Neuron (in vitro differentiated cells): ENCODE measurements around the gene NFX1.
"Not testable (repeated sequence)": the region's sequence is repeated elsewhere in the genome, so short reads cannot be mapped to it uniquely, and the experiment has no call there.

Experiments used
- H2AFZ ChIP-seq: one replicate; pipeline ENCODE4 v1.6.1; 2013; ENCODE audit warnings: low read depth, mild to moderate bottlenecking, inconsistent platforms, low read length, moderate library complexity
- H3K27me3 ChIP-seq: one replicate; pipeline ENCODE4 v1.6.1; 2013; ENCODE audit warnings: low read length; ENCODE audit not compliant: insufficient read depth
- H3K36me3 ChIP-seq: one replicate; pipeline ENCODE4 v1.6.1; 2013; ENCODE audit warnings: low read length; ENCODE audit not compliant: insufficient read depth
- H3K4me1 ChIP-seq: one replicate; pipeline ENCODE4 v1.6.1; 2013; ENCODE audit warnings: low read length; ENCODE audit not compliant: insufficient read depth
- H3K4me3 ChIP-seq: 2 replicates; pipeline ENCODE4 v1.5.1; 2013; ENCODE audit warnings: mild to moderate bottlenecking, low read length, moderate library complexity
- H3K9me3 ChIP-seq: one replicate; pipeline ENCODE4 v1.6.1; 2013; ENCODE audit warnings: low read length

NFX1 gene

DNA sequence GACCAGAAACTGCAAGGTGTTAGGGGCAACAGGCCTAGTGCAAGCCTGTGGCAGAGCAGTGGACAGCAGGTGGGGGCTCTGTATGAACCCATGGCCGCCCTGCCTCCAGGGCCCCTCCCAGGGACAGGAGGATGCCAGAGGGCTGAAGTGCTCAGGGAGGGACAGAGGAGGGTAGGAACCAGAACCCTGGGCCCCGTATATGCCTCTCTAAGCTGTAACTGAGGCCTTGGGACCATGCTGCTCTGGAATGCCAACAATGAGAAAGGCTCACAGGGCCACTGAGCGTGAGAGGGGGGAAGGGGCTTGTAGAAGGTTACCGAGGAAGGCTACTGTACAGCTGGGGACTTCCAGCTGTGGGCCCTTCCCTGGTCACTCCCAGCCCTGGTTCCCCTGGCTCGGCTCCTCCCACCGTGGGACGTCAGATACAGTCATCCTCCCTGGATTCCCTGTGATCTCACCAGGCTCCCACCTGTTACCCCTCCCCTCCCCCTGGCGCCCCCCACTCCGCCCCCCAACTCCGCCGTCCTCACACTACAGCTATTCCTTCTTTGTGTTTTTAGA lies 91.0 kb downstream of the NFX1 start:
- H3K9me3 ChIP-seq = no peaks in the 10 kb centered on the region
- H2AFZ ChIP-seq = peak overlapping the region; percentile 14
- no peaks in the 10 kb centered on the region for H3K27me3 ChIP-seq
- H3K4me3 ChIP-seq = no peak overlapping the region
- no peaks in the 10 kb centered on the region for H3K36me3 ChIP-seq
- peaks cover 7% of the 10 kb centered on the region for H3K4me1 ChIP-seq

DNA sequence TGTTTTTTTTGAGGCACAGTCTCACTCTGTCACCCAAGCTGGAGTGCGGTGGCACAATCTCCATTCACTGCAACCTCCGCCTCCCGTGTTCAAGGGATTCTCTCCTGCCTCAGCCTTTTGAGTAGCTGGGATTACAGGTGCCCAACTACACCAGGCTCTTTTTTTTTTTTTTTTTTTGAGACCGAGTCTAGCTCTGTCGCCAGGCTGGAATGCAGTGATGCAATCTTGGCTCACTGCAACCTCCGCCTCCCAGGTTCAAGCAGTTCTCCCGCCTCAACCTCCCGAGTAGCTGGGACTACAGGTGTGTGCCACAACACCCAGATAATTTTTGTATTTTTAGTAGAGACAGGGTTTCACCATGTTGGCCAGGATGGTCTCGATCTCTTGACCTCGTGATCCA lies 92.1 kb downstream of the NFX1 start:
- not testable (repeated sequence) for H3K36me3 ChIP-seq, H3K27me3 ChIP-seq, H2AFZ ChIP-seq, H3K4me1 ChIP-seq, H3K9me3 ChIP-seq, H3K4me3 ChIP-seq

DNA sequence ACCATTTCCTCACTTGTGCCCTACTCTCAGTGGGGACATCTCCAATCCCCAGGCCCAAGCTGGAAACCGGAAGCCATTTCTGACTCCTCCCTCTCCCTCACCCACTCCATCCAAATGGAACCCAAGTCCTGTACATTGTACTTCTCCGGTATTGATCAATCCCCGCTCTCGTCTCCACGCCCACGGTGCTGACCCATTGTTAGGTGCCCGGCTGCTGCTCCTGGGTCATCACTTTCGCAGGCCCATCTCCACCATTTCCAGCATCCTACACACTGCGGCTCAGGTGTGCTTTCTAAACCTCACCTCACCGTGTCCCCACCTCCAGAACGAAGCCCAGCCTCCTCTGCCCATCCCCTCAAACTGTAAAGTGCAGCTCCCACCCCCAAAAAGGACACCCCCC lies 93.1 kb downstream of the NFX1 start:
- H2AFZ ChIP-seq, H3K4me3 ChIP-seq, H3K27me3 ChIP-seq, H3K36me3 ChIP-seq, H3K9me3 ChIP-seq, H3K4me1 ChIP-seq: not testable (repeated sequence)

DNA sequence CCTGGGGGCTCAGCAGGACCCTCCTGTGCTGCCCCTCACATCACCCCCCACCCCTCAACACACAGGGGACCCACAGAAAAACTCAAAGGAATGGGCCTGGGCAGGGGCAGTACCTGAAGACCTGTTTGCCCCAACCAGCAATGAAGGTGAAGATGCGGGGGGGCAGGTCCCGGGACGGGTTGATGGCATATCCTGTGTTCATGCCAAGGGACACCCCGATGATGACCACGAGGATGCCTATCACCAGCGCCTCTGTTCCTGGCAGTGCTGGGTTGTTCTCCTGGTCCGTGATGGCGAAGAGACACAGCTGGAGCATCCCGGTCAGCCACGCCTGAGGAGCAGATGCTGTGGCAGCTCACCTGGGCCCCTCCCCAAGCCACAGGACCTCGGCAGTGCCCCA lies 95.2 kb downstream of the NFX1 start:
- not testable (repeated sequence) for H3K4me3 ChIP-seq, H3K4me1 ChIP-seq, H2AFZ ChIP-seq, H3K27me3 ChIP-seq, H3K9me3 ChIP-seq, H3K36me3 ChIP-seq

DNA sequence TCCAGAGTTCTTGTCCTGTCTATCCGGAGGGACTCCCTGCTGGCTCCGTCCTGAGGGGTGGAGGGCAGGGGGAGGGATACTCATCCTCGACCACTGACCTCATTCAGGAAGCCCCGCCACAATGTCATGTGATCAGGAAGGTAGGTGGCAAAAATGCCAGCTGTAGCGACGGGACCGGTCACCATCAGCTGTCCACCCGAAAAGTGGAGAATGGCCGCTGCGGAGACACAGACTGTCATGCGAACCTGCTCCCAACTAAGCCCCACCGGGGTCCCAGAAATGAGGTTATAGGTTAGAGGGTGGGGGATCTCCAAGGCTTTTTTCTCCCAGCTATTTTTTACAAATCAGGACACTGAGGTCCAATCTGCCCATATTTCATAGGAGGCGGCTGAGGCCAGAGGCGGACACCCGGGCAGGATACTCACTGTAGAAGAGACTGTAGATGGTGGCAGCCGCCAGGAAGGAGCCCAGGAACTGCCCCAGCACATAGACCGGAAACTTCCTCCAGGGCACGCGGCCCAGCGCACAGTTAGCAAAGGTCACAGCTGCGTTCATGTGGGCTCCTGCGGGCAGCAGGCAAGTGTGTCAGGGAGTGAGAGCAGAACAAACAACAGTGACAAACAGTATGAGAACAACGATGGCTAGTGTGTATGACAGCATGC lies 95.8 kb downstream of the NFX1 start:
- H3K27me3 ChIP-seq, H3K4me1 ChIP-seq, H3K36me3 ChIP-seq, H3K4me3 ChIP-seq, H2AFZ ChIP-seq, H3K9me3 ChIP-seq: not testable (repeated sequence)

DNA sequence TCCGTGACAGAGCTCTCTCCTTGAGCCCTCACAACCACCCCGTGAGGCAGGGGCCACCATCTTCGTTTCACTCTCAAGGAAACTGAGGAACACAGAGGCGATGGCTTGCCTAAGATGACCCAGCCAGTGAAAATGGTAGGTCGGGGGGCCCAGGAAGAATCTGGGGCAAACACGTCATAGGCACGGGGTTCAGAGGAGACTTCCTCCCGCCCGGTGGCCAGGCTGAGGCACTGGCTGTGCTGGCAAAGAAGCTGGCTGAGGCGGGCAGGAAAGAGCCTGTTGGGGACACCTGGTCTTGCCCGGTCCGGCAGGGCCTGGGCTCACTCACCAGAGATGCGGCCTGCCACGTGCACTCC lies 96.3 kb downstream of the NFX1 start:
- H2AFZ ChIP-seq, H3K9me3 ChIP-seq, H3K4me1 ChIP-seq, H3K4me3 ChIP-seq, H3K36me3 ChIP-seq, H3K27me3 ChIP-seq: not testable (repeated sequence)

DNA sequence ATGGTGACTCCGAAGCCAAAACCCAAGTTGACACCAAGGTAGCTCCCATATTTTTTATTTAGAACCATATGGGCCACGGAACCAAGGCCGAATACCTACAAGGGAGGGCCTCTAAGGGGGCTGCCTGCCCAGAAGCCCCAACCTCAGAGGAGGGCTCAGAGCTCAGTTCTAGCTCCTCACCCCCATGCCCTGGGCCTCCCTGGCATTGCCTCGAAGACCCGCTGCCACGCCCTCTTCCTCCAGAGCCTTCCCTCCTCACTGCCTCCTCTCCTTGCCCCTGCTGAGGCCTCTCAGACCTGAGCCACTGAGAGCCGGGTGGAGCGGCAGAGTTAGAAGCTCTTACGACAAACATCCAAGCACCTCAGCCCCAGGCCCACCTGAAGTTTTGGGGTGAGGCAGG lies 96.7 kb downstream of the NFX1 start:
- not testable (repeated sequence) for H3K4me1 ChIP-seq, H3K27me3 ChIP-seq, H3K4me3 ChIP-seq, H3K36me3 ChIP-seq, H3K9me3 ChIP-seq, H2AFZ ChIP-seq

DNA sequence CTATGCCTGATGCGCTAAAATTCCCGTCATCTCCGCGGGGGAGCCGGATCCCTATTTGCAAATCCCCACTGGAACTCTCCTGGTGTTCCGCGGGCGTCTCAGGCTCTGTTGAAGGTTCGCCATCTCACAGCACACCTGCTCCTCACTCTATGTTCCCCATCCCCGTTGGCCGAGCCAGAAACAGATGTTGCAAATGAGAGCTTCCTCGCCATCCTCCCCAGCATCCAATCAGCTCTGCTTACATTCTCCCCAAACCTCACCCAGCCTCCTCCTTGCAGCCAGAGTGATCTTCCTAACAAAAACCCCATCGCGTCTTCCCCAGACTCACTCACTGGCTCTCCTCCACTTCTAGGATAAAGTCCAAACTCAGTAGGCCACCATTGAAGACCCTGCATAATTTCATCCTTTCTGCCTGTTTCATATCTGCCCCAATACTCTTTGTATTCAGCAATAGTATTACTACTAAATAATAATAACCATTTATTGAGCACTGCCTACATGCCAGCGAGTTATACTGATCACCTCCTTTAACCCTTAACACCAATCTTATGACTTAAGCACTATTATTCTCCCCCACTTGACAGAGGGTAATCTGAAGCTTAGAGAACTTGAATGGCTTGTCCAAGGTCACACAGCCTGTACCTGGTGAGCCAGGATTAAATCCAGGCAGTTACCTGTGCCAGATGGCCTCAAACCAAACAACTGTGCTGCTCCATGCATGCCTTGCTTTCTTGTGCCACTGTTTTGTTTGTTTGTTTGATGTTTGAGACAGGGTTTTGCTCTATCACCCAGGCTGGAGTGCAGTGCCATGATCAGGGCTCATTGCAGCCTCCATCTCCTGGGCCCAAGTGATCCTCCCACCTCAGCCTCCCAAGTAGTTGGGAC lies 98.0 kb downstream of the NFX1 start:
- Histone ChIP-seq H3K36me3 (no peaks in the 10 kb centered on the region), H3K27me3 (no peaks in the 10 kb centered on the region), H3K4me3 (no peak overlapping the region), H2AFZ (no peak overlapping the region), H3K9me3 (no peaks in the 10 kb centered on the region), H3K4me1 (peaks cover 11% of the 10 kb centered on the region)

DNA sequence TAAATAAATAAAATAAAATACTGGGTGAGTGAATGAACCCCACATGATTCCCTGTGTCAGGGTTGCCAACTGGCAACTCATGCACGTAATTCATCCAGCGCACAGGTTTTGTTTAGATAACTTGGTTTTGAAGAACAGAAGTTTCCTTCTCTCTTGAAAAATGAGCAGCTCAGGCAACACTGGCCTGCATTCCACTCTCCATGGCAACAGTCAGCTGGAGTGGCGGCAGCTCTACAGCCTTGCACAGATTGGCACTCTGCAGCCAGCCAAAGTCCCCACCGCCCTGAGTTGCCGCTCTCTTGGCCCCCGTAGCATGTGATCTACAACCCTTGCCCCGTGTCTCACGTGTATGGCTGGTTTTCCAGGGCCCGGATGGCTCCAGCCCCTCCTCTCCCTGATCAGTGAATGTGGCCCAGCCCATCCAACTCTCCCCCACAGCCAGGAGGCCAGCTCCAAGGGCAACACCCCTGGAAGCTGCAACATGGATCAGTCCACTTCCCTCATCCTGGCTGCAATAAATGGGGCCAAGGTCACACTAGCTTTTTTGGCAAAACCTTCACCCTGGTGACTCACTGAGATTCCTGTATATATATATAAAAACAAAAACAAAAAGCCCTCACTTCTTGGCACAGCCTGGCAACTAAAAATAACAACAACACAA lies 100.9 kb downstream of the NFX1 start:
- not testable (repeated sequence) for H3K27me3 ChIP-seq
- H3K4me3 ChIP-seq = peak overlapping the region; percentile 16
- peaks cover 11% of the 10 kb centered on the region for H3K4me1 ChIP-seq

DNA sequence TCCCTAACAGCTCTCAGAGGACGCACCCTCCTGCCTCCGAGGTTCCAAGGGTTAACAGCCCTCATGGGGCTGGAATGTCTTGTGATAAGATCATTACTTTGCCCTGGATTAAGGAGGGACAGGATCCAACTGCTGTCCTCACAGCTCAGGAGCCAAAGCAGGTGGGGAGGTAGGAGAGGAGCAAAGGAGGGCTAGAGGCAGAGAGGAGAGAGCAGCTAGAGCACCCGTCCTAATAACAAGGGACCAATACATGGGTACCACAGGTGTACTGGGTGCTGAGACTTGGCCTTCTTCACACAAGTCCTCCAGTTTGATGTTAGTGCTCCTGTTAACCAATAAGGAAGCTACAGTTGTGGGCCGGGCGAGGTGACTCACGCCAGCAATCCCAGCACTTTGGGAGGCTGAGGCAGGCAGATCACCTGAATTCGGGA lies 102.3 kb downstream of the NFX1 start:
- H3K9me3 ChIP-seq, H3K27me3 ChIP-seq, H3K36me3 ChIP-seq, H3K4me3 ChIP-seq, H2AFZ ChIP-seq: not testable (repeated sequence)
- peaks cover 11% of the 10 kb centered on the region for H3K4me1 ChIP-seq

More for the DNA sequence above, 100.9 kb downstream of the NFX1 start:
- H2AFZ ChIP-seq, H3K36me3 ChIP-seq, H3K9me3 ChIP-seq: not testable (repeated sequence)

DNA sequence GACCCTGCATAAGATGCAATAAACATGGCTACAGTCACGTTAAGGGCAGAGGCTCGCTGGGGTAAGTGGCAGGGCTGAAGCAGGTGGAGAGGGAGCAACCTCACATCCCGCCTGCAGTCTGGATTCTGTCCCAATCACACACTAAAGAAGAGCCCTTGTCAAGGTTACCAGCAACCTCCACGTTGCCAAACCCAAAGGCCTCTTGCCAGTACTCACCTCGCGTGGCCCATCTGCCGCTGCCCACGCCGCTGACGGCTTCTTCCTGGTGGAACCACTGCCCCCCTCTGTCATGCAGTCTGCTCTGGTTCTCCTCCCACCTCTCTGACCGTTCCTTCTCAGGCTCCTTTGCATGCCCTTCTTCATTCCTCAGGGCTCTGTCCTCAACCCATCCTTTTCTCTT lies 103.3 kb downstream of the NFX1 start:
- Histone ChIP-seq H3K27me3 (no peaks in the 10 kb centered on the region), H3K36me3 (no peaks in the 10 kb centered on the region), H2AFZ (no peak overlapping the region), H3K9me3 (no peaks in the 10 kb centered on the region), H3K4me1 (peaks cover 11% of the 10 kb centered on the region), H3K4me3 (no peak overlapping the region)

DNA sequence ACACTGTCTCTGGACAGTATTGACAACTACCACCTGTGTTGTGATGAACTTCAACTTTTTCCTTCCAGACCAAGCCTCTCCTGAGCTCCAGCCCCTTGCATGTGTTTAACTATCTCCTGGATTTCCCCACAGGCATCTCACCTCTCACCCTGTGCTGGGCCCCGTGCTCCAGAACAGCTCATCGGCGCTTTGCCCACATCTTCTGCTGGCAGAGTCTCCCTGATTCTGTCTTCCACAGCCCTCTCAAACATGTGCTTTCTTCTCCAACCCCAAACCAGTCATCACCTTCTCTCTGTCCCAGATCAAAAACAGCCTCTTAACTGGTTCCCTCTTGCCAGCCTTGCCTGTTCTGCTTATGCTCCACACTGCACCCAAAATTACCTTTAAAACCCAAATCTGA lies 103.7 kb downstream of the NFX1 start:
- peaks cover 11% of the 10 kb centered on the region for H3K4me1 ChIP-seq
- H3K9me3 ChIP-seq, H3K4me3 ChIP-seq, H2AFZ ChIP-seq, H3K36me3 ChIP-seq, H3K27me3 ChIP-seq: not testable (repeated sequence)

DNA sequence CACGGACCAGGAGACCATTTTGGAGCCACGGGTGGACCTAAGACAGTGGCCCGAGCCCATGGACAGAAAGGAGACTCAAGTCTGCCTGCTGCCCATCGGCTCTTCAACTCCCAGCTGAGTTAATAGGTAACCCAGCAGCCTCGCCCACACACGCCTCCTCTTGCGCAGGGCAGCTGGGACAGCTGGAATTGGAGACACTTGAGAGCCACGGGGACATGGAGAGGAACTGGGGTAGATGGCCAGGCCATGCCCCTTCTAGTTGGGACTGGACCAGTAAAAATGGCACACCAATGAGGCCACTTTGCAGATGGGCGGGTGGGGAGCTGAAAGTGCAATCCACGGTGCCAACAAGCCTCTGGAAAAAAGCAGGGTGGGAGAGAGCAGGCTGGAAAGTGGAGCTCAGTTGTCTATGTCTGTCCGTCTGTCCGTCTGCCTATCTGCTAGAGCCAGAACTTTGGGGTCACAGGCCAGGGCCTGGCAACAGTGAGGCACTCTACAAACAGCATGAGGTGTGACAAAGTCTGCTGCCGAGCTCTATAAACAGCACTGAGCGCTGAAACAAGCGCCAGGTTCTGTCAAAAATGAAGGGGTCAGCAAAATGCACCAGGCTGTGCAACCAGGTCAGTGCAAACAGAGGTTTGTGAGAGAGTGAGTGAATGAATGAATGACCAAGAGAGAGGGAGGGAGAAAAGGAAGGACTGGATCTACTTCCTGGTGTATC lies 105.0 kb downstream of the NFX1 start:
- H2AFZ ChIP-seq = not testable (repeated sequence)

More for the DNA sequence above, 105.0 kb downstream of the NFX1 start:
- peaks cover 11% of the 10 kb centered on the region for H3K4me1 ChIP-seq
- not testable (repeated sequence) for H3K4me3 ChIP-seq, H3K9me3 ChIP-seq, H3K27me3 ChIP-seq, H3K36me3 ChIP-seq
